Colon (tissue), 2 donors: ENCODE data around the gene PCYT2.
"Not testable (repeated sequence)": the region's sequence is repeated elsewhere in the genome, so short reads cannot be mapped to it uniquely, and the experiment has no call there.

Experiments used
- FAIRE-seq: peaks from 2 replicates; lab custom pipeline; 2012; peaks lifted over from hg19 to GRCh38; lab: Jason Lieb, UNC
- donor health status: control.
- donor health status: control.

Gene PCYT2

DNA sequence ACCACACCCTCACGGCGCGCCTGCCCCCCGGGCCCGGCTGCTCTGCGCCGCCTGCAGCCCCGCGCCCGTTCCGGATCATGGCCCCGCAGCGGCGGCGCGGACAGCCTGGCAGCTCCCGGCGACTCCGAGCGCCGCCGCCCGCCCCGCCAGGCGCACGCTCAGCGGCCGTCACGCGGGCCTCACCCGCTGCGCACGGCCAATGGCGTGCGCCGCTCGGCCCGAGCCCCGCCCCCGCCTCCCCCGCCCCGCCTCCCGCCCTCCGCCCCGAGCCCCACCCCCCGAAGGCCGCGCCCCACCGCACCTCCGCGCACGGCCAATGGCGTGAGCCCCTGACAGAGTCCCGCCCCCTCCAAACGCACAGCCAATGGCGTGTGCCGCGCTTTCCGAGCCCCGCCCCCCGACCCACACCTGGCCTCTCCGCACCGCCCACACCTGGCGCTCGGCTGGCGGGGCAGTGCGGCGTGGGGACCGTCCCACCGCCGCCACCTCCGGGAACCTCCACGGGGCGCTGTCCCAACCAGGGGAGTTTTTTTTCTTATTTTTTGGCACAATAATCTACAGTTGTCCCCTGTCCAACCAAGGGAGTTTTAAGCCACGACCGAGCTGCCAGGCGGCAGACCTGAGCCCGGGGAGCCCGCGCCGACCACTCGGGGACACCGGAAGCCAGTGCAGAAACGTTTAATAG is at the start of gene PCYT2:
TSS of gene PCYT2 (minus strand) at position 123 of the 685 bp plus-strand sequence. CDS start at position 79, 44 bp downstream.
- no peak for FAIRE-seq

DNA sequence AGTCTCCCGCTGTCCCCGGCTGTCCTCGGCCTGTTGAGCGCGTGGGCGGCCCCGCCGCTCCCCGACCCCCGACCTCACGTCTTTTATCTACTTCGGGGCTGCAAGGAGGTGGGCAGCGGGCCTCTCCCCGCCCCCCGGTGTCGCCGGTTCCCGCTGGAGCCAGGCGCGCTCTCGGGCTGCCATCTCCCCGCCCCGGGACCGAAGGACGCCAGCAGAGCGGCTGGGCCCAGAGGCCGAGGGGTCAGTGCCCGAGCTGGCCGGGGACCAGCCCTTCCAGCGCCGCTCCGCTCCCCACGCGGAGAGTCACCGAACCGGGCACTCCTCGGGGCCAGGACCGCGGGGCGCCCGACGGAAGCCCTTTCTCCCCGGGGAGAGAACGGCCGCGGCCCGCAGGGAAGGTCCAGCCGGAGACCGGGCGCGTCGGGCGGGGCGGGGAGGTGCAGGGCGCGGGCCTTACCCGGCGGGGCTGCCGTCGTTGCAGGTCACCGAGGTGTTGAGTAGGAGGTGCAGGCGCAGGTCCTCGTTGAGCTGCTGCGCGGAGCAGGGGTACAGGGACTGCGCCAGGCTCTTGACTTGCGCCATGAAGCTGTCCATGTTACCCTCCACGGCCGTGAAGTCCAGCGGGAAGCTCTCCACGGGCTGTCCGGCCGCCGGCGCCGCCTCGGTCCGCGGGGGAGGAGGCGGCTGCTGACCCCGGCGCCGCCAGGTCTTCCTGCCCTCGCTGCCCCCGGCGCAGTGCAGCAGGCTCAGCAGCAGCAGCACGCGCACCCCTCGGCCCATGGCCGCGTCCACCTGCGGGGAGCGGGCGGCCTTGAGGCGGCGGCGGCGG is 49.1 kb upstream of the PCYT2 start:
- FAIRE-seq, result no peak

DNA sequence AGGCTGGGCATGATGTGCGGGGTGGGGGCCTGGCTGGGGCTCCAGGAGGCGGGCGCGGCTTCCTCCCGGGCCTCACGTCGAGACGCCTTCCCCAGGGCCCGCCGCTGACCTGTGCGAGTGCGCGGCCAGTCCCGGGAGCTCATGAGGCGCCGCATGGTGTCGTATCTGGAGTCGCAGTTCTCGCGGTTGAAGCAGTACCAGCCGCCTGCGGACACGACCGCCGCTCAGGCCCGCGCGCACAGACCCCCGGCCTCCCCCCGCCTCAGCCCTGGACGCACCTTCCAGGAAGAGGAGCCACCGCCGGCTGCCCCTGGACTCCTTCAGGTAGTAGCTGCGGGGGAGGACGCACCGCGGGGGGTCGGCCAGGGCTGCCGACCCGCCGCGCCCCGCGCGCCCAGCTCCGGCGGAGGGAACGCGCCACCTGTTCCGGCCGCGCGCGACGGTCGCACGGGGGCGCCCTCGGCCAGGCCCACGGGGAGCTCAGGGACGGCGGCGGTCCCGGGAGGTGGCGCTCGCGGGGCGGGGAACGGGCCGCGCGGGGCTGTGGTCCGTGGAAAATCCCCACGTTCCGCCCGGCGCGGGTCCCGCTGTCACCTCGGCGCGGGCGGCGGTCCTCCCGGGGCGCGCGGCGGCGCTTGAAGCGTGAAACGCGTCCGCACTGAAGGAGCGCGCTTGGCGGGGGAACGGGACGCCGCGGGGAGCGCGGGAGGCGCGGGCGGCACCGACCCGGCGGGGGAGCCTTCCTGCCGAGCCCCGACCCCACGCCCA is 48.3 kb upstream of the PCYT2 start:
- no peak for FAIRE-seq

DNA sequence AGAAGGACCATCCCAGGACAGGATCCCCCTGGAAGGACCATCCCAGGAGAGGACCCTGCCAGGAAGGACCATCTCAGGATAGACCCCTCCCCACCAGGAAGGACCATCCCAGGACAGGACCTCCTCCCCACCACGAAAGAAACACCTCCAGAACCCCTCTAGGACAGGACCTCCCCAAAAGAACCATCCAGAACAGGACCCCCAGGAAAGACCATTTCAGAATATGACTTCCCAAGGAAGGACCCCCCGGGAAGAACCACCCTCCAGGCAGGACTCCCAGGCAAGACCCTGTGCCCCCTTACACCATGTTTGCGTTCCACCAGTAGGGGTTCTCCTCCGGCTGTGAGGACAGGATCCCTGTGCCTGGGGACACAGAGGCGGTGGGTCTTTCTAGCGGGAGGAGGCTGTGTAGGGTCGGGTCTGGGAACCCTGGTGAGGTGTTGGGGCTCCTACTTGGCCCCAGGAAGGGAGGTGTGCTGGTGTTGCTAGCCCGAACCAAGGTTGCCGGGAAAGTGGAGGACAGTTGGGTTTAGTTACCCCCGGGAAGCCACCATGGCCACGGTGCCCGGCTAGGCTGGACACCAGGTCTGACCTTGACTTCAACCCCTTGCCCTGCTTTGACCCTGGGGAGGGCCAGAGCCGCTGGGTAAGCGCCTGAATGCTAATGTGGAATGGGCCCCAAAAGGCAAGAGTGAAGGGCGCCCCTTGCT is 47.6 kb upstream of the PCYT2 start:
- no peak for FAIRE-seq

DNA sequence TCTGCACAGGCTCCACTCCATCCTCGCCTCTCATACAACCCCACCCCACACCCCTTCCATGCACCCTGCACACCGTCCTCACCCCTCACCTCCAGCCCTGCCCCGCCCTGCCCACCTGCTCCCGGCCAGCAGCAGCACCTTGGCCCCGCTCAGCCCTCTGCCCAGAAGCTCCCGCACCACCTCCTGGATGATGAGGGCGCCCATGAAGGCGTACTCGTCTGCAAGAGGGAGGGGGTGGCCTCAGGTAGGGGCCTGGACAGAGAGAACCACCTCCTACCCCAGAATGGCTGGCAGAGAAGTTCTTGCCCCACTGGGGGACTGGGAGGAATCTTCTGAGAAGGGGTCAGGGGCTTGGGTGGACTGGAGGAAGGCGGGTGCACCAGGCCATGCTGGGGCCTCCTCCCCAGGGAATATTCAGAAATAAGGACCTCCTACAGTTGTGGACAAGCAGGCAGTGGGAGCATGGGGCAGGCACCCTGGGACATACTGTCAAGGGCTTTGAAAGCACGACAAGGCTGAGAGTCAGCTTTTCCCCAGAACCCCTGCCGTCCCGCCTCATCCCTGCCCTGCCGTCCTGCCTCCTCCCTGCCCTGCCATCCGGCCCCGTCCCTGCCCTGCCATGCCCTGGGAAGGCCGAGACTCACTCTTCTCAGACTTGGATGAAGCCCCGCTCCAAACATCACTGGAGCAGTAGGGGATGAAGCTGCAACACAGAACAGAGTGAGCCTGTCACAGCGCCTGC is 46.7 kb upstream of the PCYT2 start:
- no peak for FAIRE-seq

DNA sequence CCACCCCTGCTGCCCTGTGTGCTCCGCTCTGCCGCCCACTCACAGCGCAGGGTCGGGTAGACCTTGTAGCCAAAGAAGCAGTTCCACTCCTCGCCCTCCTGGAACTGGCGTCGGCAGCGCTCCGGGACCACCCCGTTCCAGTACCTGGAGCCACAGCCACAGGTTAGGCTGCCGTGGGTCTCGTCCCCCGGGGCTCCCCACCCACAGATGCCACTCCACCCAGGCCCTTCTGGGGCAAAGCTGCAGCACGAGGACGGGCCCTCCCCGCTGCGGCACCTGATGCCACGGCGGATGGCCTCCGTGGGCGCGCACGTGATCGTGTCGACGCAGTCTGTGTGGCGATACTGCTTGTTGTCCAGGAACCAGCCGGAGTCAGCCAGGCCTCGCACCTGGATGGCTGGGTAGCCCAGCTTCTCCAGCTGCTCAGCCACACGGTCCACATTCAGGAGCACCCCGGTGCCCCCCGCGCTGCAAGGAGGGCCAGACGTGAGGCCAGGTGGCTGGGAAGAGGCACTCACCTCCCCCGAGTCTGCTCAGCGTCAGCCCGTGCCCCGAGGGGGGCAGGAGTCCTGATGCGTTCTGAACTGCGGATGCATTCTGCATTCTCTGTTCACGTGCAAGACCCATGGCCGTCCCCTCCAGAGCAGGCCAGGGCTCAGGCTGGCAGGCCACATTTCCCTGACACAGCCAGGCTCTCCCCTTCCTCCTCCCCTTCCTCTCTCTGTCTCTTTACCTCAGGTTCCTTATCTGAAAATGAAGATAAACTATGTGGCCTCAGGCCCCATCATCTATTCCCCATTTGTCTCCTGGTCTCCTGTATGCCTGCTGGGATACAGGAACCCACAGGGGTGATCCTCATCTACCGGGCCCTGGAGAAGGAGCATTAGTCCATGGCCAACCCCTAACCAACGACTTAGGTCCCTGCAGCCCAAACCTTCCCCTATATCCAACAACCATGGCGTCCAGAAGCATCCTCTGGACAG is 45.7 kb upstream of the PCYT2 start:
- no peak for FAIRE-seq

DNA sequence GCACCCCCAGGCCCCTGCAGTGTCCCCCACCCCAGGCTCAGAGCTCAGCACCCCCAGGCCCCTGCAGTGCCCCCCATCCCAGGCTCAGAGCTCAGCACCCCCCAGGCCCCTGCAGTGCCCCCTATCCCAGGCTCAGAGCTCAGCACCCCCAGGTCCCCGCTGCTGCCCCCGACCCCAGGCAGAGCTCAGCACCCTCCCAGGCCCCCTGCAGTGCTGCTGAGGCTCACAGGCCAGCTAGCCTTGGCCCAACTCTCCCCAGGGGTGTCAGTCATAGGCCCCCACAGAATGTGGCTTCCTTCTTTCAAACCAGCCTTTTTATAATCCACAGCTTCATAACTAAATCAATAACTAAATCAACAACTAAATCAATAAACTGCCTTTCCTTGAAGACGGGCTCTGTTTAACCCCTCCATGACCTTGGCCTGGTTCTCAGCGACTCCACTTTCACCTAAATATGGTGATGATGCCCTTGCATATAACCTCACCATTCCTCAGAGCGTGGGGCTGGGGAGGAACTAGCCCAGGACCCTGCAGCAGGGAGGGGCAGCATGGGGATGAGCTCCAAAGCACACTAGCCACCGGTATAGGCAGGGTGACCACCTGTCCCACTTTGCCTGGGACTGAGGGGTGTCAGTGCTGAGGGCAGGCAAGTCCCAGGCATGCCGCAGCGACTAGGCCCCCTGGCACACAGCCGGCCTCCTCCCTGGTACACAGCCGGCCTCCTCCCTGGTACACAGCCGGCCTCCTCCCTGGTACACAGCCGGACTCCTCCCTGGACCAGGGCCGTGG is 44.8 kb upstream of the PCYT2 start:
- FAIRE-seq, result no peak

DNA sequence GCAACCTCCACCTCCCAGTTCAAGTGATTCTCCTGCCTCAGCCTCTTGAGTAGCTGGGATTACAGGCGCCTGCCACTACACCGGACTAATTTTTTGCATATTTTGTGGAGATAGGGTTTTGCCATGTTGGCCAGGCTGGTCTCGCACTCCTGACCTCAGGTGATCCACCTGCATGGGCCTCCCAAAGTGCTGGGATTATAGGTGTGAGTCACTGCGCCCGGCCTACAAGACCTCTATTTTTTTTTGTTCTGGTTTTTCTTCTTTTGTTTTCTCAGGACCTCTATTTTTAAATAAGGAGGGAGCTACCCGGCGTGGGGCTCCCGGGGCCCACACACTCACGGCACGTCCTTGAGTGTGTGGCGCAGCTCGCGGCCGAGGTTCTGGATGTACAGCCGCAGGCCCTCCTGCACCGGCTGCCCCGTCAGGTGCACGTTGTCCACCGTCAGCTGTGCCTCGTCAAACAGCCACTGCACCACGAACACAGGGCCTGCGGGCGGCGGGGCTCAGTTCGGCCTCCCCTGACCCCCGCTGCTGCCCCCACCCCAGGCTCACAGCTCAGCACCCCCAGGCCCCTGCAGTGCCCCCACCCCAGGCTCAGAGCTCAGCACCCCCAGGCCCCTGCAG is 44.0 kb upstream of the PCYT2 start:
- no peak for FAIRE-seq

DNA sequence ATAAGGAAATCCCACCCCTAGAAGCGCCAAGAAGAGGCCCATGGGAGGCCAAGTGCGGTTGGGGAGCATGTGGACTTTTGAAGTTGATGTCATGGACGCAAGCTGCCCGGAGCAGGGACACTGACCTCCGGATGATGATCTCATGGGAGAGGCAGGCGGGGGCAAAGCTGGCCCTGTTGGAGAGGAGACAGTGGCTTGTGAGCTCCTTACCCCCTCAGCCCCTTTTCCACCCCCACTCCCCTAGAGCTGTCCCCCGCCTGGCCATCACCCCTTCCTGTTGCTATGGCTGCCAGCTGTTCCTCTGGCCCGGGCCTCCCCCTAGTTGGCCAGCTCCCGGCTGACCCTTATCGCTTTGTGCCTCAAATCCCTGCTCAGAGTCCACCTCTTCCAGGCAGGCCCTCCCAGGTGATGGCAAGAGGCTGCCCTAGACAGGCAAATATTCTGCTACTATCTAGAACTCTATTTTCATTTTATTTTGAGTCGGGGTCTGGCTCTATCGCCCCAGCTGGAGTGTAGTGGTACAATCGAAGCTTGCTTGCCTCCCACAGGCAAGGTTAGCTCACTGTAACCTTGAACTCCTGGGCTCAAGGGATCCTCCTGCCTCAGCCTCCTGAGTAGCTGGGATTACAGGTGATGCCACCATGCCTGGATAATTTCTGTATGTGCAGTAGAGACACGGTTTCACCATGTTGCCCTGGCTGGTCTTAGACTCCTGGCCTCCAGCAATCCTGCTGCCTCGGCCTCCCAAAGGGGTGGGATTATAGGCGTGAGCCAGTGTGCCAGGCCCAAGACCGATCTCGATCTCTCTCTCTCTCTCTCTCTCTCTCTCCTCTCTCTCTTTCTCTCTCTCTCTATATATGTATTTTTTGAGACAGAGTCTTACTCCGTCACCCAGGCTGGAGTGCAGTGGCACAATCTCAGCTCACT is 43.2 kb upstream of the PCYT2 start:
- FAIRE-seq, result no peak

DNA sequence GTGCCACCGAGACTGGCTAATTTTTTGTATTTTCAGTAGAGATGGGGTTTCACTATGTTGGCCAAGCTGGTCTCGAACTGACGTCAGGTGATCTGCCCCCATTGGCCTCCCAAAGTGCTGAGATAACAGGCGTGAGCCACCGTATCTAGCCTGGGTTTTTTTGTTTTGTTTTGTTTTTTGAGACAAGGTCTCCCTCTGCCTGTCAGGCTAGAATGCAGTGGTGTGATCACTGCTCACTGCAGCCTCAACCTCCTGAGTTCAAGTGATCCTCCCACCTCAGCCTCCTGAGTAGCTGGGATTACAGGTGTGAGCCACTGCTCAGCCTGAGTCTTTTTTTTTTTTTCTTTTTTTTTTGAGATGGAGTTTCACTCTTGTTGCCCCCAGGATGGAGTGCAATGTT is 42.2 kb upstream of the PCYT2 start:
- FAIRE-seq, result not testable (repeated sequence)

DNA sequence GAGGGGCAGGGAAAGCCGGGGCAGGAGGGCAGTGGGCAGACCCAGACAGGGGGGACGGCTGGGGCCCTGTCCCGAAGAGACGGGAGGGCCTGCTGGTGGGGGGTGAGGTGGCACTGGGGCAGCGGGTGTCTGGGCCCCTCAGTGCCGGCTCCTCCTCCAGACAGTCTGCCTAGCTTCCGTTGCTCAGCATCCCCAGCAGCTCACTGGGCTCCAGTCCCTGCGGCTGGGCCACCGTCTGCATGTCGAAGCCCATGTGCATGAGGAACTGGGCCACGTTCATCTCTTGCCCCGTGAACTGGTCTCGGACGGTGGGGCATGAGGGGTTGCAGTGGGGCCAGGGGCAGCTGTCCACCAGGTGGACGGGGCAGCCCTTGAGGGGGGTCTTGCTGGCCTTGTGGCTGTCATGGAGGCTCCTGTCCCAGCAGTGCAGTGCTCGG is 41.6 kb upstream of the PCYT2 start:
- FAIRE-seq, result no peak

DNA sequence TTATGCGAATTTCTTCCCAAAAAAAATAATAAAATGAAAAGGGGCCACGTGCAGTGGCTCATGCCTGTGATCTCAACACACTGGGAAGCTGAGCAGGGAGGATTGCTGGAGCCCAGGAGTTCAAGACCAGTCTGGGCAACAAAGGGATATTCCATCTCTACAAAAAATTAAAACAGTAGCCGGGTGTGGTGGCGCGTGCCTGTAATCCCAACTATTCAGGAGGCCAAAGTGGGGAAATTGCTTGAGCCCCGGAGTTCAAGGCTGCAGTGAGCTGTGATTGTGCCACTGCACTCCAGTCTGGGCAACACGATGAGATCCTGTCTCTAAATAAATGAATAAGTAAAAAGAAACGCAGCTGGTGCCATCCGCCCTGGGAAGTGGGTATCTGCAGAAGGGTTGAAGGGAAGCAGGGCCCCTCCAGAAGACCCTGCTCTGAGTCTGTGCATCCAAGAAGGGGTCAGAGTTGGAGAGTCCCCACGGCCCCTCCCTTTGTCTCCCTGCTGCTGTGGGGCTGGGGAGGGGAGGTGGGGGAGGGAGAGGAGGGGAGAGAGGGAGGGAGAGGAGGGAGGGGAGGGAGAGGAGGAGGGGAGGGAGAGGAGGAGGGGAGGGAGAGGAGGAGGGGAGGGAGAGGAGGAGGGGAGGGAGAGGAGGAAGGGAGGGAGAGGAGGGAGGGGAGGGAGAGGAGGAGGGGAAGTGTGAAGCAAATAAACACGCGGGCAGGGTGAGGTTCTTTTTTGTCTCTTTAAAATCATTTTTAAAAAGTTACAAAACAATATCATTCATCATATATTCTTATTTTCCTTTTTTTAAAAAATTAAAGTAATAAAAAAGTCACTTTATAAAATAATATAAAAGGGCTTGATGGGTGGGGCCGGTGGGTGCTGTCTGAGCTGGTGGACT is 40.8 kb upstream of the PCYT2 start:
- no peak for FAIRE-seq

DNA sequence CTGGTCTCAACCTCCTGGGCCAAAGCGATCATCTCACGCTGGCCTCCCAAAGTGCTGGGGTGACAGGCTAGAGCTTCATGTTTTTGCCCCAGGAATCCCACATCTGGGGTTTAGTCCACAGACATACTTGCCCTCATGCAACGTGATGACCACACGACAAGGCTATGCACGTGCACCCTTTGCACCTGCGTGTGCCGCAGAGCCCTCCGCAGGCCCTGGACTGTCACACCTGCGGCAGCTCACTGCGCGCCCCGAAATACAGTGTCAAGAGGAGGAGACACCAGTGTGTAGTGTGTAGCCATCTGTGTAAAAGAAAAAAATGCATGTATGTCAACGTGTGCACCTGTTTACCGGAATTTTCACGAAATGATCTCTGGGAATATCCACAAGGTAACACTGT is 39.3 kb upstream of the PCYT2 start:
- FAIRE-seq, result no peak

DNA sequence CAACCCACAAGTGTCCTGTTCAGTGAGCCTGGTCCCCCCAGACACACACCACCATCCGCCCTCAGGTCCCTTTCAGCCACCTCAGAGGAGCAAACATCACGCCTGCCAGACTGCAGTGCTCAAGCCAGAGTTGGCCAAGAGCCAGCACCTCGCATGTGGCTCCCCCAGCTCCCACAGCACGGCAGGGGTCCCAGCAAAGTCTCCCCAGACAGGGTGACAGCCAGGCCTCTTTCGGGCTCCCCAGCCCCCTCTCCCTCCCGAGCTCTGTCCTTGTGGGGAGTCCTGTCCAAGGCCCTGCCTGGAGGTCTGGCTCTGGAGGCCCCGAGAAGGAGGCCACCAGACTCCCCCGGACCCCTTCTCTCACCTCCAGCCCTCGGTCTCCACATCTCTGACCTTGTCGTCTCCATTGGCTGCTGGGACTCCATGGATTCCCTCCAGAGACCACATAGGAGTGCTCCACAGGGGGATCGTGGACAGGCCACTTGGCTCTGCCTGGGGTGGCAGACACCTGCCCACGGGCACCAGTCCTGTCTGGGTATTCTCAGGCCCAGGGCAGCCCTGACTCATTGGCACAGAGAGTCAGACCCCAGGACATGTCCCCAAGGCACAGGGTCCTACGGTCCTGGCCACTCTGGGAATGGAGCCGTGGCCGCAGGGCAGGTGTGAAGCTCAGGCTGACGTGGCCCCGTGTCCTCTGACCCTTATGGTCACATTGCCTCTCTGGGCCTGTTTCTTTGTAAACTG is 37.6 kb upstream of the PCYT2 start:
- no peak for FAIRE-seq

DNA sequence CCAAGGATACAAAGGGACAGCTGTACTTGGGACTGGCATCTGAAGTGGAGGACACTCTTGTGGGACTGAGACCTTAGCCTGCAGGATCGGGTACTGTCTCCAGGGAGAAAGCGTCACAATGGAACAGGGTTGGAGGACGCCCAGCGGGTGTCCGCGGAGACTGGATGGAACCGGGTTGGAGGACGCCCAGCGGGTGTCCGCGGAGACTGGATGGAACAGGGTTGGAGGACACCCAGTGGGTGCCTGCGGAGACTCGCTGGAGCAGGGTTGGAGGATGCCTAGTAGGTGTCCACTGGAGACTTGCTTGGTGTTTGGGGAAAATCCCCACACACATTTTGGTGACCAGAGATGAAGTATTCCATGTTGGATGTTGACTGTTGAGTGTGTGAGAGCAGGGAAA is 36.0 kb upstream of the PCYT2 start, which contains the start of gene MYADML2:
TSS of gene MYADML2 (minus strand) at position 45 of the 400 bp plus-strand sequence. CDS start 5,492 bp downstream, outside the sequence.
- FAIRE-seq, result no peak

DNA sequence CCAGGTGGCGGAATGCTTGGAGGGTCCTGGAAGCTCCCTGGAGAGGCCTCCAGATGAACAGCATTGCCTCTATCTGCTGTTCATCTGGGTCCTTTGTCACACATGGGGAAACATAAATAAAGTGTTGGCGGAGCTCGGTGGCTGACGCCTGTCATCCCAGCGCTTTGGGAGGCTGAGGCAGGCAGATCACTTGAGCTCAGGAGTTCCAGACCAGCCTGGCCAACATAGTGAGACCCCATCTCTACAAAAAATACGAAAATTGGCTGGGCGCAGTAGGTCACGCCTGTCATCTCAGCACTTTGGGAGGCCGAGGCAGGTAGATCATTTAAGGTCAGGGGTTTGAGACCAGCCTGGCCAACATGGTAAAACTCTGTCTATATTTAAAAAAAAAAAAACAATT is 33.7 kb upstream of the PCYT2 start:
- FAIRE-seq, result no peak
